GM04503 (cell line): Measurements from ENCODE around the gene UBR4.

Experiments
- DNase-seq: peaks from one replicate; pipeline ENCODE4 v3.0.0-alpha.2; 2012; ENCODE audit warnings: low read depth

The UBR4 gene

GRCh38 chr1:19036041-19036812 lies 173.8 kb downstream of the UBR4 start:
- no peak for DNase-seq

- DNase-seq = no peak
Observed at GRCh38 chr1:19035377-19036040, 174.6 kb downstream of the UBR4 start.

- DNase-seq = no peak
Observed at GRCh38 chr1:19034721-19035120, 175.3 kb downstream of the UBR4 start.

GRCh38 chr1:19033926-19034680 lies 176.0 kb downstream of the UBR4 start:
- peak; percentile 12 for DNase-seq

GRCh38 chr1:19033515-19033839 lies 176.6 kb downstream of the UBR4 start:
- no peak for DNase-seq

DNA sequence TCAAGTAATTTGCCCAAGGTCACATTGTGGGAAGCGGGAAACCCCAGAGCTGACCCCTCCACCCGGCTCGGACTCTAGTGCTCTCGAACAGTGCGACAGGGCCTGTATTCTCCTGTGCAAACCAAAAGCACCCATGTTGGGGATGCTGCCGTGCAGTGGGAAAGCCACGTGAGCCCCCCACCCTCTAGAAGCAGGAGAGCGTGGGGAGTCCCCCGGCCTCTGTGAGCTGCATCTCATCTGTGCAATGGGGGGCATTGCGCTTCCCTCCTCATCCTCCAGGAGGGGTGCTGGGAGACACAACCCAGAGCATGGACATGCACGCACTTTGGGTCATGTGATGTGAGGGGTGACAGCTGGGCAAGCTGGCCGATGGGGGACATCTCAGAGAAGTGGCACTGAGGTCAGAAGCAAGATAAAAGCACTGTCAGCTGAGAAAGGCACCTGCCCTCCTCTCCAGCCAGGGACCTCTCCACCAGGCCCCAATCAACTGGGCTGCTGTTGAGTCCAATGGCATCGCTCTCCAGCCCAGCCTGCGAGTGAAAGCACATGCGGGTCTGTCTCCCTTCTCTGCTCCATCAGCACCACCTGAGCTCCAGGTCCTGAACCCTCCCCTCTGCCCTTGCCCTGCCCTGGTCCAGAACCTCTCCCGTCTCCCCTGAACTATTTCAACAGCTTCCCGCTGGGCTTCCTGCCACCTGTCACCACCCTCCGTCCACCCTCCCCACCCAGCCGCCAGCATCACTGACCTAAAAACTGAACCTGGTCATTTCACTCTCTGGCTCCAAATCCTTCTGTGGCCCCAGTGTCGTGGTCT lies 177.2 kb downstream of the UBR4 start:
- DNase-seq = no peak

DNA sequence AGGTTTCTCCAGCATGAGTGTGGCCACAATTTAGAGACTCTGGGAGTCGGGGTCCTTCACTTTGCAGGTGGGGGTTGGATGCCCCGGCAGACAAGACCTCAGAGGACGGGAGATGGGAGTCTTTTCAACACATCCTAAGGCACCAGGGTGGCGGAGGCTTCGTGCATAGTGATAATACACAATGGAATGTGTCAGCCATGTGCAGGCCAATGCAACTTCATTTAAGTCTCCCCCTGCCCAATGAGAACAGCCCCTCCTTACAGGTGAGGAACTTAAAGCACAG lies 177.7 kb downstream of the UBR4 start:
- no peak for DNase-seq

DNA sequence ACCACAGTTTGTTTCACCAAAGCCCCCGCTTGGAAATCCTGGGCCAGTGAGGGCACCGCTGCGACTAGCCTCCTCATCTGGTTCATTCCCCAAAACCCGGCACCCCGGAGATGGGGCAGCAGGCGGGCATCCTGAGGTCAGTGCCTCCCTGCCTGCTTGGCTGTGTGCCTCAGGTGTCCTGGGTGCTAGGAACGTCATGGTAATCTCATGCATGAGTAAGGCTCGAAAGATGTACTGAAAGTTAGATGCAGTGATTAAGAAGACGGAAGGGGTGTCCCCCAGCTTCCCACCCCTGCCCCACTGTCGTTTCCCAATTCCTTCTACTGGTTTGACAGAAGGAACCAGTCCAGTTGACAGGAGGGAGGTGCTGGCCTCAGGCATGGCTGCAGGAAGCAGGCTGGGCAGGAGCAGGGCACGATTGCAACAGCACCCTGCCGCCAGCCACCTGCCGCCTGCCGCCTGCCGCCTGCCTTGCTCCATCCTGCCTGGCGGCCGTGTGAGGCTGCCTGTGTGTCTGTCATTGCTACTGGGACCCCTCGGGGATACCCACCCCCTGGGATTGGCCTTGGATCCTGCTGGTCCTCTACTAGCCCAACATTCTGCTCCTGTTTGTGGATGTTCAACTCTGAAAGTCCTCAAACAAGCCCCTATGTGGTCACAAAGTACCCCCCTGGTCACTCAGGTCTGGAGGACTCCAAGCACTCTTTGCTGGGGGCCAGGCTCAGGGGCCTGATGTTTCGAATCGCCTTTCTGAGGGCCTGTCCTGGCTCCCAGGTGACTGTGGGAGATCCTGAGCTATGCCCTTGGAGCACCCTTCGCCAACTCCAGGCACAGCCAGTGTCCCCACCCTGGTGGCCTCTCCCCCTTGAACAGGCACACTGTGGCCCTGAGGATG lies 180.6 kb downstream of the UBR4 start:
- DNase-seq = no peak

DNA sequence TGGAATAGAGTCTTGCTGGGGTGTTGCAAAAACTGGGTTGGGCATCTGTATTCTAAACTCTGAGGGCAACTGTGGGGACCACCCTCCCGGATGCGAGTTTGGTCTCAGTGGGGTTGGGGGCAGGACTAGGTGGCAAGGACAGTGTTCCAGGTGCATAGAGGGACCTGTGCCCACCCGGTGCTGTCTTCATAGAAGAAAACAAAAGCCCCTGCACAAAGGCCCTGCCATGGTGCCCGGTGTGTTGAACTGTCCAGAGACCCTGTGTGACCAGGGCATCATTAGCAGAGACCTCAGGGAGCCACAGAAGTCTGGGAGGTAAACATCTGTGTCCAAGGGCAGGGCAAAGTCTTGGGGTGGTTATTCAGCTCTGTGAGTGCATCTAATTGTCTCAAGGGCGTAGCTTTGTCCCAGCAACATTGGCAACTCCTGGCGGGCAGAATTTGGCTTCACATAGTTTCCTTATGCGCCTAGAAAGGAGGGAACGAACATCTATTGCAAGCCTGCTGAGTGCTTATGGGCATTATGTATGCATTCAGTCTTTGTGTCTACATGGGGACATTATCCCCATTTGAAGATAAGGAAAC lies 181.4 kb downstream of the UBR4 start:
- no peak for DNase-seq

DNA sequence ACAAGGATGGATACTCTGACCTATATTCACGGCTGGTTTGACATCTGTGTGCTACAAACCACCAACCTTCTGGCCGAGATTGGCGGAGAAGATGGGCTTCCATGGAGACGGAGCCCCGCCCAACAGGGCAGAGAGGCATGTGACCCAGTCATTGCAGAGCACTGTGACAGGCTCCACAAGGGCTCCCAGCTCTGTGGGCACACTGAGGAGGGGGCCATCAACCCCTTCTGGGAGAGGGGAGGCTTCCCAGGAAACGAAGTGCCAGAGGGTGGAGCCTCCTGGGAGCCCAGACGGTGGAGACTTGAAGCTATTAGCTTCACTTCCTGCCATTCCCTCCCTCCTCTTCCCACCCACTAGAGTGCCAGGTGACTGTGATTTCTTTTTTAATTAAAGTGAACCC lies 182.0 kb downstream of the UBR4 start:
- no peak for DNase-seq
